ENCODE measurements around the gene TRAPPC3L. TPM values are rescaled to one million over a fixed set of nuclear protein-coding genes. Genes with fewer than 3 reads are reported as not detected.

The TRAPPC3L gene
- total RNA-seq, 1 experiment from 2014 or later = not detected

GRCh38 chr6:116476002-116476678 lies 69.3 kb downstream of the TRAPPC3L start (continued):
- TF ChIP-seq REST (IDR thresholded peaks at IDR 0.05; ENCODE audit: low read depth) = no peak
- no peak for TF ChIP-seq POLR2AphosphoS5 (IDR thresholded peaks at IDR 0.05; ENCODE audit: low read depth, low read length)
- TF ChIP-seq POLR2A (IDR thresholded peaks at IDR 0.05; ENCODE audit: borderline replicate concordance, extremely low read depth, insufficient read depth, insufficient read length) = no peak
- TF ChIP-seq SRF (IDR thresholded peaks at IDR 0.05; ENCODE audit: low read depth) = no peak

DNA sequence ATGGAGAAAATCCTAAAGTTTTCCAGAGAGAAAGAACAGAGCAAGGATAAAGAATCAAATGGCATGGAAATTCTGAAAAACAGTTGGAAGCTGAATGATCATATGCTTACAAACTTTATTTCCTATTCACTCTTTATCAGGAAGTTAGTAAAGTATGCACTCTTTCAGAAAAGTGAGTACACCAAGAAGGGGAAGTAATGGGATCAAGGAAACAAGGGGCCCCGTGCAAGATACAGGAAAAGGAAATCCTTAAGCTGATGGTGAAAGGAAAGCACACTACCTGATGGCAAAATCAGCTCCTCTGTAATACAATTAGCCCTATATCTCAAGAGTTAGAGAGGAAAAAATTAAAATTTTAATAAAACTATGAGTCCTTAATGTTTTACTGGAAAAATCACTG lies 70.3 kb downstream of the TRAPPC3L start:
- ATAC-seq = no peak

More for the DNA sequence above, 70.3 kb downstream of the TRAPPC3L start:
- DNase-seq (ENCODE audit: low read depth, low spot score) = no peak
- CTCF ChIA-PET = no interaction called here
- H3K9me2 ChIP-seq (ENCODE audit: insufficient read depth) = no peaks in the 10 kb centered on the region
- no TSS peak for BruUV-seq (replicated peaks)
- TF ChIP-seq YY1 (IDR thresholded peaks at IDR 0.05; ENCODE audit: extremely low read depth, insufficient replicate concordance, low read depth, low read length) = no peak
- TF ChIP-seq POLR2AphosphoS5 (IDR thresholded peaks at IDR 0.05; ENCODE audit: low read depth, low read length) = no peak
- TF ChIP-seq, protein P1, sequence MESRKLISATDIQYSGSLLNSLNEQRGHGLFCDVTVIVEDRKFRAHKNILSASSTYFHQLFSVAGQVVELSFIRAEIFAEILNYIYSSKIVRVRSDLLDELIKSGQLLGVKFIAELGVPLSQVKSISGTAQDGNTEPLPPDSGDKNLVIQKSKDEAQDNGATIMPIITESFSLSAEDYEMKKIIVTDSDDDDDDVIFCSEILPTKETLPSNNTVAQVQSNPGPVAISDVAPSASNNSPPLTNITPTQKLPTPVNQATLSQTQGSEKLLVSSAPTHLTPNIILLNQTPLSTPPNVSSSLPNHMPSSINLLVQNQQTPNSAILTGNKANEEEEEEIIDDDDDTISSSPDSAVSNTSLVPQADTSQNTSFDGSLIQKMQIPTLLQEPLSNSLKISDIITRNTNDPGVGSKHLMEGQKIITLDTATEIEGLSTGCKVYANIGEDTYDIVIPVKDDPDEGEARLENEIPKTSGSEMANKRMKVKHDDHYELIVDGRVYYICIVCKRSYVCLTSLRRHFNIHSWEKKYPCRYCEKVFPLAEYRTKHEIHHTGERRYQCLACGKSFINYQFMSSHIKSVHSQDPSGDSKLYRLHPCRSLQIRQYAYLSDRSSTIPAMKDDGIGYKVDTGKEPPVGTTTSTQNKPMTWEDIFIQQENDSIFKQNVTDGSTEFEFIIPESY (IDR thresholded peaks at IDR 0.05; ENCODE audit: extremely low read depth, insufficient replicate concordance, low read length) = no peak
- TF ChIP-seq CBX3 (IDR thresholded peaks at IDR 0.05; ENCODE audit: low read depth) = no peak
- TF ChIP-seq FOSL1 (IDR thresholded peaks at IDR 0.05; ENCODE audit: low read depth) = no peak
- TF ChIP-seq TCF7L2 (IDR thresholded peaks at IDR 0.05; ENCODE audit: borderline replicate concordance, extremely low read depth, insufficient read depth, insufficient read length) = no peak
- no peak for TF ChIP-seq EZH2 (IDR thresholded peaks at IDR 0.05)
- TF ChIP-seq CEBPB (IDR thresholded peaks at IDR 0.05; ENCODE audit: low read depth) = no peak
- no peak for TF ChIP-seq ZNF274 (IDR thresholded peaks at IDR 0.05; ENCODE audit: low read depth, low read length)
- no peak for TF ChIP-seq JUND (IDR thresholded peaks at IDR 0.05)
- no peak for TF ChIP-seq ZFX (IDR thresholded peaks at IDR 0.05)
- no peak for TF ChIP-seq RAD21 (IDR thresholded peaks at IDR 0.05; ENCODE audit: low read depth)
- TF ChIP-seq REST (IDR thresholded peaks at IDR 0.05; ENCODE audit: low read depth) = no peak
- no peaks in the 10 kb centered on the region for H4K20me1 ChIP-seq (ENCODE audit: insufficient read depth)
- H3K79me2 ChIP-seq (ENCODE audit: insufficient read depth, low read length) = no peaks in the 10 kb centered on the region
- no peaks in the 10 kb centered on the region for H3K4me1 ChIP-seq (ENCODE audit: control insufficient read depth in 1 of 2, insufficient read depth in 2 of 2, low read length in 2 of 2)
- RAD21 ChIA-PET (ENCODE audit: low non-redundant PET in 1 of 2, low total read pairs in 2 of 2, uncharacterized antibody in 2 of 2, unreplicated experiment in 2 of 2) = no interaction called here
- H3K36me3 ChIP-seq (ENCODE audit: control insufficient read depth in 1 of 2, insufficient read depth in 2 of 2, low read length in 2 of 2) = no peaks in the 10 kb centered on the region
- no peak overlapping the region for H2AFZ ChIP-seq (ENCODE audit: low read depth, low read length, poor library complexity, severe bottlenecking)
- H3K27me3 ChIP-seq (ENCODE audit: insufficient read depth, low read length) = no peaks in the 10 kb centered on the region
- no peak overlapping the region for H3K9ac ChIP-seq (ENCODE audit: low read length)
- POLR2A ChIA-PET = no interaction called here
- no peak overlapping the region for H3K4me3 ChIP-seq (replicated peaks in 1 of 2; ENCODE audit: low read depth in 1 of 2, low read length in 2 of 2)
- no peak overlapping the region for H3K27ac ChIP-seq (ENCODE audit: low read depth, low read length)
- H3K4me2 ChIP-seq (ENCODE audit: low read length) = no peak overlapping the region
- intact Hi-C loops (cut with micrococcal nuclease) = no loop called here
- H3K9me3 ChIP-seq (ENCODE audit: control insufficient read depth in 1 of 2, insufficient read depth in 1 of 2, low read depth in 1 of 2, low read length in 2 of 2) = no peaks in the 10 kb centered on the region

All from HCT116 (cell line).